LNCAP (cell line): ENCODE measurements around the gene TLE6.

Experiments
- CTCF ChIP-seq: fragments of 450-650 bp; IDR thresholded peaks from 2 replicates; pipeline ENCODE4 v1.5.1; 2017; ENCODE audit warnings: mild to moderate bottlenecking

Gene TLE6

DNA sequence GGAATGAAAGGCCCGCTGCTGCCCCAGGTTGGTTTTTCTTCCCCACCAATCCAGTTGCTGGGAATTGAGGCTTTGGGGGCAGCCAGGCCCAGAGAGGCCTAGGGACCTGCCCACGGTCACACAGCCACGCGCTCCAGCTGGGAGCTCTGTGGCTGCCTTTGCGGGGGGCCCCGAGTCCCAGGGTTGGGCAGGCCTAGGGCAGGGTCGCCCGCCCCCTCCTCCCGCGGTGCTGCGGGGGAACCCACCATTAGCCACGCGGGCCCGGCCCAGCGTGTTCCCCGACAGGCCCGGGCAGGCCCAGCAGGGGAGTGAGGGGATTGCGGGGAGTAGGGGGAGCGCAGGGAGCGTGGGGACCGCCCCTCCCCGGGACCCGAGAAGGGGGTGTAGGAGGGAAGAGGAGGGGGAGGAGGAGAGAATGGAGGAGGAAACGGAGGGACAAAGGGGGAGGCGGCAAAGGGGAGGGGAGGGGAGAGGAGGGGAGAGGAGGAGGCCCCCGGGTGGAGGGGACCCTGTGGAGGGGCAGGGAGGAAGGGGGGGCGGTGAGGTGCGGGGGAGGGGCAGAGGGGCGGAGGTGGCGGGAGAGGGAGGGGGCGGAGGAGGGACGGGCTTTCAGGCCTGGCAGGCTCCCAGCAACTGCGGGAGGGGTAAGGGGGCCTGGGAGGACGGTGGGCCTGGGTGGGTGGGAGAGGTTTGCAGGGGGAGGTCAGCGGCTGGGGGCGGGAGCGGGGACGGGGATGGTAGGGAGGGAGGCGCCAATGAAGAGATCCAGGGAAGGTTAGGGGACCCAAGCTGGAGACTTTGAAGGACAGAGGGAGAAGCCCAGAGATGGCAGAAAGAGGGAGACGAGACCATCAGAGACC is 64.6 kb downstream of the TLE6 start:
- no peak for TF ChIP-seq CTCF

DNA sequence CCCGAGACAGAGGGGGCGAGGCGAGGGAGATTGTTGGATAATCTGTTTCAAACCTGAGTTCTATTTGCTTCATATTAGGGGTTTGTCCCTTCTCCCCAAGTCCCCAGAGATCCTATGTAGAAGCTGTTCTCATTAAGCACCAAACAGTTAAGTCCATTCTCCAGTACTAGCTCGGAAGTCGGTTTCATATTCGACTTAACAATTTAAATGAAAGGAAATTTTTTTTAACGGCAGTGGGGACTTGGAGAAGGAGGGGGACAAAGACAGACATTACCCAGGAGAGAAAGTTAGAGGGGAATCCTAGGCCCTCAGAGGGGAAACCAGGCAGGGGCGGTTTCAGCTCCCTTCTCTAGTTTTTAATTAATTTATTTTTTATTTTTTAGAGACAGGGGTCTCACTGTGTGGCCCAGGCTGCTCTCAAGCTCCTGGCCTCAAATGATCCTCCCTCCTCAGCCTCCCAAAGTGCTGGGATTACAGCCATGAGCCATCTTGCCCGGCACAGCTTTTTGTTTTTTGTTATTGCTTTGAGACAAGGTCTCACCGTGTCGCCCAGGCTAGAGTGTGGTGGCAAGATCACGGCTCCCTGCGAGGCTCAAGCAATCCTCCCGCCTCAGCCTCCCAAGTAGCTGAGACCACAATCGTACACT is 65.4 kb downstream of the TLE6 start:
- no peak for TF ChIP-seq CTCF
